ENCODE measurements around the gene SSR3. TPM values are rescaled to one million over a fixed set of nuclear protein-coding genes. Genes with fewer than 3 reads are reported as not detected.

Gene SSR3
- total RNA-seq, 4 donors from 2014 or later: 42.5 to 74.7 (median 57.1) TPM

GRCh38 chr3:156601497-156601896 lies 46.6 kb upstream of the SSR3 start:
- Histone ChIP-seq H3K36me3 (no peaks in the 10 kb centered on the region), H3K4me1 (peaks cover 0 to 11% (median 10%) of the 10 kb centered on the region in 3 donors), H3K27ac (no peak overlapping the region), H3K4me3 (no peak overlapping the region), H3K9me3 (no peaks in the 10 kb centered on the region), H3K27me3 (no peaks in the 10 kb centered on the region)
- TF ChIP-seq POLR2A (IDR thresholded peaks at IDR 0.05): no peak
- TF ChIP-seq, protein P1, sequence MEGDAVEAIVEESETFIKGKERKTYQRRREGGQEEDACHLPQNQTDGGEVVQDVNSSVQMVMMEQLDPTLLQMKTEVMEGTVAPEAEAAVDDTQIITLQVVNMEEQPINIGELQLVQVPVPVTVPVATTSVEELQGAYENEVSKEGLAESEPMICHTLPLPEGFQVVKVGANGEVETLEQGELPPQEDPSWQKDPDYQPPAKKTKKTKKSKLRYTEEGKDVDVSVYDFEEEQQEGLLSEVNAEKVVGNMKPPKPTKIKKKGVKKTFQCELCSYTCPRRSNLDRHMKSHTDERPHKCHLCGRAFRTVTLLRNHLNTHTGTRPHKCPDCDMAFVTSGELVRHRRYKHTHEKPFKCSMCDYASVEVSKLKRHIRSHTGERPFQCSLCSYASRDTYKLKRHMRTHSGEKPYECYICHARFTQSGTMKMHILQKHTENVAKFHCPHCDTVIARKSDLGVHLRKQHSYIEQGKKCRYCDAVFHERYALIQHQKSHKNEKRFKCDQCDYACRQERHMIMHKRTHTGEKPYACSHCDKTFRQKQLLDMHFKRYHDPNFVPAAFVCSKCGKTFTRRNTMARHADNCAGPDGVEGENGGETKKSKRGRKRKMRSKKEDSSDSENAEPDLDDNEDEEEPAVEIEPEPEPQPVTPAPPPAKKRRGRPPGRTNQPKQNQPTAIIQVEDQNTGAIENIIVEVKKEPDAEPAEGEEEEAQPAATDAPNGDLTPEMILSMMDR (IDR thresholded peaks at IDR 0.05): no peak
- WGBS, 2 donors: 66 to 81% methylated on average over 3 of the region's 3 CpGs
- no peak for DNase-seq
- intact Hi-C loops (cut with DNase I): no loop called here

DNA sequence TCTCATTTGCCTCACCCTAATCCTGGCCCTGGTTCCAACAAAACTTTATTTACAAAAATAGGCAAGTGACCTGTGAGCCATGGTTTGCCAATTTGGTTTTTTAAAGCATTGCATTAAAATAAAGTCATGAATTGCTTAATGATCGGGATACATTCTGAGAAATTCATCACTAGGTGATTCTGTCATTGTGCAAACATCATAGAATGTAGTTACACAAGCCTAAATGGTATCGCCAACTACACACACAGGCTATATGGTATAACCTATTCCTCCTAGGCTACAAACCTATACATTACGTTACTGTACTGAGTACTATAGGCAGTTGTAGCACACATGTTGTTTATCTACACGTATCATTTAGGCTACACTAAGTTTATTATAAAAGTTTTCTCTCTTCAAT lies 45.9 kb upstream of the SSR3 start:
- no peak overlapping the region for H3K27ac ChIP-seq

GRCh38 chr3:156599089-156599874 lies 44.4 kb upstream of the SSR3 start:
- DNase-seq: no peak
- no peak overlapping the region for H3K27ac ChIP-seq
- no peaks in the 10 kb centered on the region for H3K36me3 ChIP-seq
- no peaks in the 10 kb centered on the region for H3K4me1 ChIP-seq
- 75 to 76% methylated on average over 9 of the region's 9 CpGs for WGBS, 2 donors
- TF ChIP-seq, protein P1 (IDR thresholded peaks at IDR 0.05): no peak
- no peak for TF ChIP-seq POLR2A (IDR thresholded peaks at IDR 0.05)
- H3K9me3 ChIP-seq: no peaks in the 10 kb centered on the region
- no peak overlapping the region for H3K4me3 ChIP-seq
- H3K27me3 ChIP-seq: no peaks in the 10 kb centered on the region
- intact Hi-C loops (cut with DNase I): no loop called here

More for the DNA sequence above, 45.9 kb upstream of the SSR3 start:
- no peak for DNase-seq
- Histone ChIP-seq H3K36me3 (no peaks in the 10 kb centered on the region), H3K9me3 (no peaks in the 10 kb centered on the region), H3K4me1 (peaks cover 0 to 5% (median 4%) of the 10 kb centered on the region in 3 donors), H3K4me3 (no peak overlapping the region), H3K27me3 (no peaks in the 10 kb centered on the region)
- 86 to 88% methylated on average over 4 of the region's 4 CpGs for WGBS, 2 donors
- TF ChIP-seq POLR2A (IDR thresholded peaks at IDR 0.05): no peak
- TF ChIP-seq, protein P1 (IDR thresholded peaks at IDR 0.05): no peak
- intact Hi-C loops (cut with DNase I): no loop called here

DNA sequence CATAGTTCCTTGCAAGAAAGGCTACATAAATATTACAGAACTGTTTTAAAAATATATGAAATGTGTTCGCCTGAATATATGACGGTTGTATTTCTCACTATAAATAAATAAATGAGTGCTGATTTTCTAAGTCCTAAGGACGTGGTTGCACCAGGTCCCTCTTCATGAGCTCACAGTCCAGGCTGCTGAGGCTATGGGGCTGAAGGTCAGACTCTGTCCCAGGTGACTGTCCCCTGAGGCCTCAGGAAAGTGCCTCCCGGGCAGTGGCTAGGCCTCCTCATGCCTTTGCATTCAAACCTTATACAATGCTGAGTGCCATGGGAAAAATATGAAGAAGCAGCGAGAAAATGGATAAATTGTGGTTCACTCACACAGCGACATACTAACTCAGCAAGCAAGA lies 43.5 kb upstream of the SSR3 start:
- Histone ChIP-seq H3K27me3 (no peaks in the 10 kb centered on the region), H3K36me3 (no peaks in the 10 kb centered on the region), H3K27ac (no peak overlapping the region), H3K4me3 (no peak overlapping the region), H3K9me3 (no peaks in the 10 kb centered on the region), H3K4me1 (no peaks in the 10 kb centered on the region)
- intact Hi-C loops (cut with DNase I): no loop called here
- 86 to 93% methylated on average over 6 of the region's 6 CpGs for WGBS, 2 donors
- DNase-seq: no peak
- TF ChIP-seq, protein P1 (IDR thresholded peaks at IDR 0.05): no peak
- no peak for TF ChIP-seq POLR2A (IDR thresholded peaks at IDR 0.05)

DNA sequence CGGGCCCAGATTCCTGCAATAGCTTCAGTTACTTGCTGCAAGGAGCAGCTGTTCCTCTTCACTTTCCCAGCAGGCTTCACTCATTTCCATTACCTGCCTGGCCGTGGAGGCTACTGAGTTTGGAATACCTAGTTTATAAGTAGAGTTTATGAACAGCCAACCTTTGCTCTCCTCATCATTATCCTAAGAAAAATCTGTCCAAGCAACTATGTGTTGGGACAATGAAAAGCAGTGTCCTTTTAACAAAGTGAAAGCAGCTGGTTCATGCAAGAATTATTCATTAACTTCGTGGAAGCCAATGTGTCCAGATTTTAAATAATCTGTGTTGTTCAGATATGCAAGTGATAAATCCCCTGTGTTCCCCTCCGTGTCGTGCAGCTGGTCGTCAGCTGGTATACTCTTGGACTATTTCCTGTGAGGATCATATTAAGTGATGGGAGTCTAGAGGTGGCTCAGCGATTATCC lies 39.3 kb upstream of the SSR3 start:
- WGBS, 2 donors: 49 to 50% methylated on average over 7 of the region's 7 CpGs
- peak overlapping the region in 1 of 4 donors; percentile 27 for H3K4me3 ChIP-seq
- no peak for DNase-seq
- H3K9me3 ChIP-seq: no peaks in the 10 kb centered on the region
- H3K27me3 ChIP-seq: no peaks in the 10 kb centered on the region
- H3K27ac ChIP-seq: no peak overlapping the region
- no peaks in the 10 kb centered on the region for H3K4me1 ChIP-seq
- no peak for TF ChIP-seq POLR2A (IDR thresholded peaks at IDR 0.05)
- TF ChIP-seq, protein P1 (IDR thresholded peaks at IDR 0.05): no peak
- intact Hi-C loops (cut with DNase I): no loop called here
- no peaks in the 10 kb centered on the region for H3K36me3 ChIP-seq

Data from esophagus squamous epithelium (tissue), 5 donors.